OCI-LY3 (cell line): ENCODE measurements around the gene SEPTIN11.

Experiments used
- EZH2phosphoT487 ChIP-seq: fragments of 200-600 bp; shearing (Covaris generic); IDR thresholded peaks from 2 replicates; pipeline ENCODE4 v1.6.1; 2018; ENCODE audit warnings: antibody characterized with exemption, mixed run types, low read depth
- TF ChIP-seq, protein P1 (sequence below): fragments of 200-600, 300-600 bp; sonication (generic); IDR thresholded peaks from 2 replicates; pipeline ENCODE4 v1.5.1; 2014; ENCODE audit warnings: antibody characterized with exemption, low read length, low read depth

DNA sequence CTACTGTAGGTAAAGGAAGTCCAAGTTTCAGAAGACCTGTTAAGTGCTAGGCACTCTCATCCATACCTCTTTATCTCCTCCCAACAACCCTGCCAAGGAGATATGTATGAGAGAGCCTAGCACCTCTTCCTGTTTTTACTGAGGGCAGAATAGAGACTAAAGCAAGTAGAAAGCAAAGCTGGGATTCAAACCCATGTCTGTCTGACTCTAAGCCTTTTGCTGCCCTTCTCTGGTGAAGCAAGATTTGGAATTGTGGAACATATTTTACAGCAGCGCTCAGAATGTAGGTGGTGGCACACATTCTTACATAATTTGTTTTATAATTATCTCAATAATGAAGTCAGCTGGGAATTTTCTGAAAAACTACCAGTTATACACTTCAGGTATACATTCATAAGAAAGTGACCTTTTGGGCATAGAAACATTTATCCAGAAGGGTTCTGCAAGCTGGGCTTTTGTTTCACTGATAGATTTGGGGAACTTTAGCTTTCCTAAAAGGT lies 41.7 kb downstream of the SEPTIN11 start:
- TF ChIP-seq, protein P1, sequence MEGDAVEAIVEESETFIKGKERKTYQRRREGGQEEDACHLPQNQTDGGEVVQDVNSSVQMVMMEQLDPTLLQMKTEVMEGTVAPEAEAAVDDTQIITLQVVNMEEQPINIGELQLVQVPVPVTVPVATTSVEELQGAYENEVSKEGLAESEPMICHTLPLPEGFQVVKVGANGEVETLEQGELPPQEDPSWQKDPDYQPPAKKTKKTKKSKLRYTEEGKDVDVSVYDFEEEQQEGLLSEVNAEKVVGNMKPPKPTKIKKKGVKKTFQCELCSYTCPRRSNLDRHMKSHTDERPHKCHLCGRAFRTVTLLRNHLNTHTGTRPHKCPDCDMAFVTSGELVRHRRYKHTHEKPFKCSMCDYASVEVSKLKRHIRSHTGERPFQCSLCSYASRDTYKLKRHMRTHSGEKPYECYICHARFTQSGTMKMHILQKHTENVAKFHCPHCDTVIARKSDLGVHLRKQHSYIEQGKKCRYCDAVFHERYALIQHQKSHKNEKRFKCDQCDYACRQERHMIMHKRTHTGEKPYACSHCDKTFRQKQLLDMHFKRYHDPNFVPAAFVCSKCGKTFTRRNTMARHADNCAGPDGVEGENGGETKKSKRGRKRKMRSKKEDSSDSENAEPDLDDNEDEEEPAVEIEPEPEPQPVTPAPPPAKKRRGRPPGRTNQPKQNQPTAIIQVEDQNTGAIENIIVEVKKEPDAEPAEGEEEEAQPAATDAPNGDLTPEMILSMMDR: no peak
- no peak for TF ChIP-seq EZH2phosphoT487
